Activated CD4-positive, alpha-beta T cell treated with anti-CD3 and anti-CD28 coated beads for 4 hours (primary cell): ENCODE results near the gene SLC6A17.

Experiments used
- DNase-seq, 2 donors: peaks; one replicate each; pipeline ENCODE4 v3.0.0-alpha.2; 2020

SLC6A17 gene

DNA sequence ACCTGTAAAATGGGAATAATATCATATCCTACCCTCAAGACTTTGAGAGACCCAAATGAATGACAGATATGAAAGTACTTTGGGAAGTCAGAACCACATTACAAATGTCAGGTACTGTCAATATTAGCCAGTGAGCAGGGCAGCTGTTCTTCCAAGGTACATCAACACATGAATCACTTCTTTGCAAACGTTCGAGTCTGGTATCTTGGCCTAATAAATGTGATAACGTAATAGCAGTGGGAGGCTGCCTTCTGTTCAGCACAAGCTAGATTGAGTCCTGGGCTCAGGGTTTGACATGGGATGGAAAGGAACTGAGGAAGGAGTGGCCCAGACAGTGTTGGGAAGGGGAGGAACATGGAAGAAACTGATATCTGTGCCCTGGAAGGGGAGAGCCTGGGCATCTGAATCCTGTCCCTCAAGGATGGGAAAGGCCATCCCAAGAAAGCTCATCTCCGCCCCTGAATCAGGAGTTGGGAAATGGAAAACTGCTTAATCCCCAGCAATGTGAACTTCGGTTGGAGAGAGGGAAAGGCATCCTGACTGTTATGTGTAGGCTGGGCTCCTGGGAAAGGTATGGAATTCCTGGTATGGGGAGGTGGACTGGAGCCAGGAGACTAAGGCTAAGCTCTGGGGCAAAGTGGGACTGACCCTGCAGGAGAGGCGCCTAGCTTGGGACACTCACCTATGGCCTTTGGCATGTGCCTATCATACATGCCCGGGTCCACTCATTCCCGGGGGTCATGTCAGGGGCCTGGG is 74.1 kb downstream of the SLC6A17 start:
- no peak for DNase-seq

DNA sequence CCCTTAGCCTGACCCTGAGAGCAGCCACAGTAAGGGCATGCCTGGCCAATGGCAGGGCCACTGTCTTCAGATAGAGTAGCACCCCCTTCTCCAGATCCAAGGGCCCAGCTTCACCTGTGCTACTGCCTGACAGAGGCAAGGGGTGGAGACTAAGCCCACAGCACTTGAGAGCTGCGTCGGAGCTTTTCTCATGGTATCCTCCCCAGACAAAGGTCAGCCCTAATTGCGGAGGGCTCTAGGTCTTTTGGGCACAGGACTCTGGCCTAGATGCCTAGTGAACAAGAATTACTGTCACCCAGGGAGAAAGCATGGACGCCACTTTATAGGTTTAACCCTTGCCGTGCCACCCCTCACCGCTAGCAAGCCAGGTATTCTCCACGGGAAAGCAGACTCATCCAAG is 74.9 kb downstream of the SLC6A17 start:
- DNase-seq: no peak

GRCh38 chr1:110225756-110226404 is 75.6 kb downstream of the SLC6A17 start:
- no peak for DNase-seq

- no peak for DNase-seq
Measured at GRCh38 chr1:110227774-110228173, 77.5 kb downstream of the SLC6A17 start.

DNA sequence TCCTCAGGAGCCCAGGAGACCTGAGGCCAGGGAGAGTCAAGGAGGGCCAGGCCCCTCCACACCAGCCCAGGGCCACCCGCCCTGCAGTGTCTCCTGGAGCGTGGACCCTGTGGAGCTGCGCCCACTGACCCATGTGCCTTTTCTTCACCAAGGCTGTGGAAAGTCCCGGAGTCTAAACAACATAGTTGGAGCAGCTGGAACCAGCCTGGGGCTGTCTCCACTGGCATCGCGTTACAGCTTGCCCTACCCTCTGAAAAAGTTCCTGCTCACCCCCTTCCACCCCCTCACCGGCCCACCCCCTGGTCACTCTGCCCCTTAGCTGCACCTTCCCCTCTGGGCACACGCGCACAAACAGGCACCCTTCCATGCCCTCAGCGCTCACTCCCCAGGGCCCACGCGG is 78.1 kb downstream of the SLC6A17 start:
- no peak for DNase-seq

DNA sequence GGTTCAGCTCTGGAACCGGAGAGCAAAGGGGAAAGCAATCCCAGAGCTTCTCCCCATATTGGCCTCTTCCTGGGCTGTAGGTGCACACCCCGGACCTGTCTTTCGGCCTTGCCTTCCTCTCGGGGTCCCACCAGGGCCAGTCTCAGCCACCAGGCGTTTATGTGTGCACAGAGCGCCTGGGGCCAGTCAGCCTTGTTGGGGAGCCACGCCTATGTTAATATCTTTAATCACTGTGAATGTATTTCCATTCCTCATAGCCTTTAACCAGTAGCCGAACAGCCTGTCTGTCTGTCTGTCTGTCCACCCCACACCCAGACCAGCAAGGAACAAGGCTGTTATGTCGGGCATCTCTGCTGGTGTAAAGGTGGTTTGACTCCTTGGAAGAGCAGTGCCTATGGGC is 78.6 kb downstream of the SLC6A17 start:
- DNase-seq: no peak

- DNase-seq: no peak
Measured at GRCh38 chr1:110229348-110230001, 79.2 kb downstream of the SLC6A17 start.

DNA sequence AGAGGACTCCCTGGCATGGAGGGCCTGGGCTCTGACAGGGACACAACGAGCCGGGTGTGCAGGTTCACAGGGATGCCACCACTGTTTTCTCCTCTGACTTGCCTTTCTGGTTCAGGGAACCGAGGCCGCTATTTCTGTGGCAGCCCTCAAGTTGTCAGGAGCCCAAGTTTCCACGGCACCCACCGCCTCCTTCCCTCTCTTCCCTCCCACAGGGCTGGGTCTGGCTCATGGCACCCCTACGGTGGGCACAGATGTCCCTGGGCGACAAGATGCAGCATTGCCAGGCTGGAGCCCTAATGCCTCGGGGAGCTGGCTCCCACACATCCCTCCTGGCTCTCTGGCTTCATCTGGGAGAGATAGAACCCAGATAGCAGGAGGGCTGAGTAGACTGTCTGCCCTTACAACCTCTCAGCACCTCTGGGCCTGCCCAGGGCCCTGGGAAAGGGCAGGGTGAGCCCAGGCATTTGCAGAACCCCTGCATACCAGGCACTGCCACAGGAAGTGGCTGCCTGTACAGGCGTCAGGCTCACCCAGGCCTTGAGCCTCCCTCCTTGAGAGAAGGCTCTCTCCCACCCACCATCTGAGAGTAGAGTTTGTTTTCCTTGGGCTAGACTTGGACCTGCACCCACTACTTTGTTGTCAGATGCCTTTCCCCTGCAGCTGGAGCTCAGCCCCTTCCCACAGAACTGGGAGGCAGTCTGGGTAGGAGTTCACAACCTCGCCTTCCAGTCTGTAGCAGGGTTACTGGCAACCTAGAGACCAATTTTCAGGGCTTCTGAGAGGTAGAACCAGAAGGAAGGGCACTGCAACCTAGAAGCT is 80.3 kb downstream of the SLC6A17 start:
- DNase-seq: no peak

GRCh38 chr1:110233861-110234260 is 83.6 kb downstream of the SLC6A17 start:
- no peak for DNase-seq

GRCh38 chr1:110234691-110235090 is 84.4 kb downstream of the SLC6A17 start:
- DNase-seq: no peak

- no peak for DNase-seq
Measured at GRCh38 chr1:110235181-110235833, 85.0 kb downstream of the SLC6A17 start.

DNA sequence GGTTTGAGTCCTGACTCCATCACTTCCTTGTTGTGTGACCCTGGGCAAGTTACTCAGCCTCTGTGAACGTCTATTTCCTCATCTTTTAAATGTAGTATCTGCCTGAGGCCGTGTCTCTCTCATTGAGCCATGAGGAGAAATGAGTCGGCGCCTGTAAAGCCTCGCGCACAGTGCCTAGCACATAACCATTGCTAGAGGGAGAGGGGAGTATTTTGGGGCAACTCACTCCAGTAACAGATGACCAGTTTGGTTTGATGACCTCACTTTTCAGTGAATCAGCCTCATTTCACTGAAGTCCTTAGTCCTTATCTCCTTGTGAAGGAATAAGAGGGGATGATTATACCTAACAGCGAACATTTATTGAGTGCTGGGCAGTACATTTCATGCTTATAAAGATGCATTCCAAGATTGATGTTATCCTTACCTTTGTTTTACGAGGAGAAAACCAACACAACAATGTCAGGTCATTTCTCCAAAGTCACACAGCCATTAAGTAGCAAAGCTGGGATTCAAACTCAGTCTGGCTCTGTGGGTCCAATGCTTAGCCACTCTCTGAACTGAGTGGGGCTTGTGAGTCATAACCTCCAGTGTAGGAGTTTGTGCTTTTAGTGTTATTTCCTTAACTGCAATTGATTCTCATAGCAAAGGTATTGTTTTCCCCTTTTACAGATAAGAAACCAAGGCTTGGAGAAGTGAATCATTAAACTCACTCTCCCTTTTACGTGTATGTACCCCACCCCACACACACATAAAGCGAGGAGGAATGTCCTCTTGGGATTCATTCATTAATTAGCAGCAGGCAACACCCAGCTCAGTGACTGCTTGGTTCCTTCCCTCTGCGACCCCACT is 85.8 kb downstream of the SLC6A17 start:
- no peak for DNase-seq

GRCh38 chr1:110237386-110238152 is 87.3 kb downstream of the SLC6A17 start:
- no peak for DNase-seq

DNA sequence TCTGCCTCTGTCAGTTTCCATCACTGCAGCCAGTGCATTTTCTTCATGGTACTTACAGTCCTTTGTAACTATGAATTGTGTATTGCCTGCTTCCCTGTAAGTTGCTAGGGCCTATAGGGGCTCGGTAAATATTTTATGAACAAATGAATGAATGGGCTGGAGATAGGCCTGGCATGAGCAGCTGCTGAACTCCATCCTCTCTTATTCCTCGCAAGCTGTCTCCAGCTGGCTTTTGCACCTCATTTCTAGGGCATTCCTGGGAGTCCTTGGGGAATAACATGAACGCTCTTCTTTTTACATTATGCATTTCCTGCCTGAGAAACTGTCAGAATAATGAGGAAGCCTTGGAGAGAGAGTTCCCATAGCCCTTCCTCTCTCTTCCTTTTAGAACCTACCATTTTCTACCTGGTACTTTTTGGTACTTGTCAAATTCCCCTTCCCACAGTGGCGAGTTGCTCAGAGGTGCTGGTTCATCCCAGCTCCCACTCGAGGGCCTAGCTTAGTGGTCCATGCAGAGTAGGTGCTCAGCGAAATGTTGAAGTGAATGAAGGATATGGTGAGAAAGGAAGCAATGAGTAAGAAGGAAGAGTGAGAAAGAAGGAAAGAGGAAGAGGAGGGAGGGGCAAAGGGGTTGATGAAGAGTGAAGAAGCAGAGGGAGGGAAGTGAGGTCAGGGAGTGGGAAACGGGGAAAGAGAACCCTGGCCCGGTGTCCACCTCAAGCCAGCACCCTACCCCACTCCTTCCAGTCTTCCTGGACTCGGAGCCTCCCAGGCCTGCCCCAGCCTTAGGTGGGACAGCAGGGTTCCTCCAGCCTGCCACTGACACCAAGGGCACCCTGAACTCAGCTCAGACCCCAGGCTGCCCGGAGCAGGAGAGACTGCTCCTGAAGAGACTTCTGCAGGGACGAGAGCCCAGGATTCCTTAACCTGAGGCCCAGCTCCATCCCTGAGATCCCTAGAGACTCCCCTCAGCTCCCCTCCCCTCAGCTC is 89.4 kb downstream of the SLC6A17 start:
- no peak for DNase-seq

DNA sequence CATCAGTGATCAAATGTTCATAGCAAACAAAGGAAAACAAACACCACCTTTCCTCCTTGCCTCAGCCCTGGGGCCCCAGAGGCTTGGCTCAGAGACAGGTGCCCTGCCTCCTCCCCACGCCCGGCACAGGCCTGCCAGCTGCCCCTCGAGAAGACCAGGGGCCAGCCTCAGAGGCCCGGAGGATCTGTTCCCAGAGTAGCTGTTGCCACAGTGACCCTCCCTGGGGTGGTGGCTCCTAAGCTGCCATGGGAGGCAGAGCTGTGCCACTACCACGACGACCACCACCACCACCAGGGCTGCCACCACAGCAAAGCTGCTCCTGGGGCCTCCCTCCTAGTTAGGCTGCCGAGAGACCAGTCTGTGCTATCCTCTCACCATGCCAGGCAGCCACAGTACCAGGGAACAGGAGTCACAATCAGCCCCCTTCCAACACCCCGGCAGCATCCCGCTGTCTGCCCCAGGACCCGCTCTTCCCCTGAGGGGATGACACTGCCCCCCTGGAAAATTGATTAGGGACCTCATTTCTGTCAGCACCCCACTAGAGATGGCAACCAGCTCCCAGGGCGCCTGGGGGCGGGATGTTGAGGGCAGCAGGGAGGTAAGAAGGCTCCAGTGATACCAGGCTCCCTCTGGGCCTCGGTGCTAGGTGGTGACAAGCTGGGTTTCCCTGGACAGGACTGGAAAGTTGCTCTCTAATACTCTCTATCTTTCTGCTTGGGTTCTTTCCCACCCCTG is 90.3 kb downstream of the SLC6A17 start:
- no peak for DNase-seq

GRCh38 chr1:110241516-110241915 is 91.2 kb downstream of the SLC6A17 start:
- DNase-seq: no peak

DNA sequence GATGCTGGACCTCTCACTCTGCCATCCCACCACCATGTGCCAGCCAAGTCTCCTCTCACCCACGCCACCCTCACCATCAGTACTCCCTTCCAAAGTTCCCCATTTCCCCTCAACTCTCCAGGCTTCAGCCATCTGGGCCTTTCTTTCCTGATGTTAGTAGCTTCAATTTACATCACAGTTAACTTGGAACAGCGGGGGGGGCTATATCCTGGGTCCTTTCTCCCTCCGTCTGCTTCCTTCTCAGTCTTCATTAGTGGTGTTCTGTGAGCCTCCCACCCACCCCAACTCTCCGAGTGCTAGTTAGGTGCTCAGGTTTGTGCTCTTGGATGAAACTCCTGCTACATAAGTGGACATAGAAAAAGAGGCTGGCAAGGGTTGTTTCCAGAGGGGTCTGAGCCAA is 91.8 kb downstream of the SLC6A17 start:
- DNase-seq: no peak

DNA sequence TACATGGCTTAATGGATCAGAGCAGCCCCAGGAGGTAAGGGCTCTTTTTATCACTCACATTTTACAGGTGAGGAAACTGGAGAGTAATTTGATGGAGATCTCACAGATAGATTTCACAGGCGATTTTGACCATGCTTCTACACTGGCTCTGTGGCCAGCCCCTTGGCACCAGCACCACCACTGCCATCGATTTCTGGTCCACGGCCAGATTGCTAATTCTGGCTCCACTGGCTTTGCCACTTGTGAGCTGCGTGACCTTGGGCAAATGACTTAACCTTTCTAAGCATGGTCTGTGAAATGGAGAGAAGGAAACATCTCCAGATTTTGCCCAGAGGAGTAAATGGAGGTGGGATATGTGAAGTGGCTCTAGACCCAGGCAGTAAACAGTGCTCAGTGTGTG is 92.4 kb downstream of the SLC6A17 start:
- DNase-seq: no peak

- DNase-seq: no peak
Measured at GRCh38 chr1:110243146-110243545, 92.9 kb downstream of the SLC6A17 start.
